Cerebellar nuclear complex (tissue), 1 donor: ENCODE measurements around the gene C17orf58.

ENCODE experiments used
- DNase-seq, 2 experiments: peaks; one replicate each; lab custom pipeline; 2025; lab: John Stamatoyannopoulos, UW

The C17orf58 gene

DNA sequence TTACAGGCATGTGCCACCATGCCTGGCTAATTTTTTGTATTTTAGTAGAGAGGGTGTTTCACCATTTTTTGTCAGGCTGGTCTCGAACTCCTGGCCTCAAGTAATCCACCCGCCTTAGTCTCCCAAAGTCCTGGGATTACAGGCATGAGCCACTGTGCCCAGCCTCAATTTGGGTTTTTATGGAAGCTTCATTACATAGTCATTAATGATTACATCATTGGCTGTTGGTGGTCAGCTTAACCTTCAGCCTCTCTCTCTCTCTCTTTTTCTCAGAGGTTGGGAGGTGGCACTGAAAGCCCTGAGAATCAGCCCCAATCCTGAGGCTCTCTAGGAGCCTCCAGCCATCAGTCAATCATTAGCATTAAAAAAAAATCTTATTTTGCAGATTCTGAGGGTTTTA is 45.3 kb downstream of the C17orf58 start:
- no peak for DNase-seq

- no peak for DNase-seq
Measured at GRCh38 chr17:67947325-67947813, 48.9 kb downstream of the C17orf58 start.

DNA sequence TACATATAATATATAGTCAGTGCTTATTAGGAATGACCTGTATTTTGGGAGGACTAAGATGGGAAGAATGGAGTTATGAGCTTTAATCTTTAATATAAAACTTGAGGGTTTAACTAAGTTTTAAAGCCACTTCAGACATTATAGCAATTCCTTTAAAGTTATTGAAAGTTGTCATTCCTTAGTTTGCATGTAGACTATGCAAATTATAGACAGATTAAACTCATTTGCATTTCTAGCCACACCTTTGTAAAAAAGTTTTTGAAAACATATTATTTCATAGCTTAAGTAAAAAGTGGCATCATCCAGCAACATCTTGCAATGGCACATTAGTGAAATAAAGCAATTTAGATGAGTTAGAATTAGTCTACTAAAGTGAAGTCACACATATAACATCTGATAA is 49.8 kb downstream of the C17orf58 start:
- no peak for DNase-seq

GRCh38 chr17:67944035-67944434 is 52.2 kb downstream of the C17orf58 start:
- DNase-seq = no peak

DNA sequence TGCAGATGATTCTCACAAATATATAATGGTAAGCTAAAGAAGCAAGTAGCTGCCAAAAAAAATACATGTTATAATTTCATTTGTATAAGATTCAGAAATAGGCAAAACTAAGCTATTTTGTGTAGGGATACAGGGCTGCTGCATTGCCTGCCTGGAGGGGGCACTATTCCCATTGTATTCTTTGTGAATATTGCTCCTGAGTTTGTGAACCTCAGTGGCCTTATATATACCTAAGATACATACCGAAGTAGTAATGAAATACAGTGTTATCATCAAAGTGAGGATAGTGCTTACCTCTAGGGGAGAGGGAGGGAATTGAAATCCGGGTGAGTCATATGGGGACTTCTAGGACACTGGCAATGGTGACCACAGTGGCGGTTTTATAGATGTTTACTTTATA is 53.5 kb downstream of the C17orf58 start:
- no peak for DNase-seq
